Pancreas (tissue), 10 donors: ENCODE results near the gene DHRS4. TPM values are rescaled to one million over a fixed set of nuclear protein-coding genes. Genes with fewer than 3 reads are reported as not detected.
A peak's percentile ranks its signal among the peaks of the same experiment; 100 is the strongest.
"Not testable (repeated sequence)": the region's sequence is repeated elsewhere in the genome, so short reads cannot be mapped to it uniquely, and the experiment has no call there.

ENCODE experiments used
- ATAC-seq, 4 donors: fragments of 200-7000 bp; cut with Tn5 transposase; one replicate each; pipeline versions ENCODE4 v1.8.0 to v1.9.1; 2020; ENCODE audit warnings: mild to moderate bottlenecking in 4 of 4, moderate library complexity in 4 of 4
- DNase-seq, 6 donors: peaks; one replicate each; pipeline ENCODE4 v3.0.0-alpha.2; 2020
- FAIRE-seq: peaks from 2 replicates; lab custom pipeline; 2012; peaks lifted over from hg19 to GRCh38; lab: Jason Lieb, UNC
- H3K27ac ChIP-seq, 4 donors: fragments of 200-600 bp; sonication (generic); 1 replicate in 3 of 4; 2 replicates in 1 of 4; pipeline versions ENCODE4 v1.5.0 to v1.8.0; 2020
- H3K27me3 ChIP-seq, 4 donors: fragments of 200-600 bp; one replicate each; pipeline ENCODE4 v1.8.0; 2021
- H3K36me3 ChIP-seq, 3 donors: fragments of 200-600 bp; sonication (generic) in 1 of 3; one replicate each; pipeline versions ENCODE4 v1.5.0 to v1.8.0; 2020 to 2021
- H3K4me1 ChIP-seq, 3 donors: fragments of 200-600 bp; one replicate each; pipeline ENCODE4 v1.8.0; 2021
- H3K4me3 ChIP-seq, 4 donors: fragments of 200-600 bp; sonication (generic) in 2 of 4; one replicate each; pipeline versions ENCODE4 v1.5.0 to v1.8.0; 2020 to 2021
- H3K9me3 ChIP-seq, 4 donors: fragments of 200-600 bp; one replicate each; pipeline ENCODE4 v1.8.0; 2021
- CTCF ChIP-seq, 4 donors: fragments of 200-600 bp; sonication (generic) in 3 of 4; IDR thresholded peaks; one replicate each; pipeline versions ENCODE4 v1.5.0 to v1.8.0; 2021; ENCODE audit warnings: antibody characterized with exemption in 4 of 4
- WGBS, 2 donors: extraction: QIAGEN DNeasy Blood & Tissue Kit; methylation state at CpG; one replicate each; pipeline ENCODE4 v1.1.7; 2013; 5-methylcytosine and 5-hydroxymethylcytosine counted together
- intact Hi-C, 3 donors: fragments of 100-400 bp; cut with DNase I; formaldehyde crosslinking; loops; one replicate each; pipeline versions ENCODE4 v1.11.1 to v1.14.2; 2022
- polyA plus RNA-seq, 2 donors: library from polyadenylated mRNA; stranded (reverse); fragments of 200-250 nt; gene quantifications; one replicate each; pipeline ENCODE4 v1.2.3, GENCODE V29; 2013
- total RNA-seq, 6 donors: library from RNA; stranded (reverse); fragmentation: NEBNext Ultra II Directional in 4 of 6; extraction: Animal tissue kit (Norgen Biotek cat#: 25700) in 4 of 6; gene quantifications; one replicate each; pipeline versions ENCODE4 v1.2.1 to v1.2.4, GENCODE V29; 2021 to 2023
- donor health status: healthy with polysubstance abuse.
- donor health status: DM: no; HTN: no; CAD: no; lungs with moderate emphysema.
- donor health status: DM: no; HTN: no; CAD: no.
- donor health status: control.
- donor health status: control.
- donor health status: Bipolar disorder and iron deficiency.
- donor health status: DM: yes; HTN: yes; CAD: no.
- donor health status: DM: no; HTN: no; CAD: no.
- donor health status: DM: no; HTN: no; CAD: no.
- donor health status: DM: yes; HTN: yes; CAD: no.

The DHRS4 gene
- total and polyA plus RNA-seq, 8 donors, result 10.8 to 27.7 (median 14.8) TPM

DNA sequence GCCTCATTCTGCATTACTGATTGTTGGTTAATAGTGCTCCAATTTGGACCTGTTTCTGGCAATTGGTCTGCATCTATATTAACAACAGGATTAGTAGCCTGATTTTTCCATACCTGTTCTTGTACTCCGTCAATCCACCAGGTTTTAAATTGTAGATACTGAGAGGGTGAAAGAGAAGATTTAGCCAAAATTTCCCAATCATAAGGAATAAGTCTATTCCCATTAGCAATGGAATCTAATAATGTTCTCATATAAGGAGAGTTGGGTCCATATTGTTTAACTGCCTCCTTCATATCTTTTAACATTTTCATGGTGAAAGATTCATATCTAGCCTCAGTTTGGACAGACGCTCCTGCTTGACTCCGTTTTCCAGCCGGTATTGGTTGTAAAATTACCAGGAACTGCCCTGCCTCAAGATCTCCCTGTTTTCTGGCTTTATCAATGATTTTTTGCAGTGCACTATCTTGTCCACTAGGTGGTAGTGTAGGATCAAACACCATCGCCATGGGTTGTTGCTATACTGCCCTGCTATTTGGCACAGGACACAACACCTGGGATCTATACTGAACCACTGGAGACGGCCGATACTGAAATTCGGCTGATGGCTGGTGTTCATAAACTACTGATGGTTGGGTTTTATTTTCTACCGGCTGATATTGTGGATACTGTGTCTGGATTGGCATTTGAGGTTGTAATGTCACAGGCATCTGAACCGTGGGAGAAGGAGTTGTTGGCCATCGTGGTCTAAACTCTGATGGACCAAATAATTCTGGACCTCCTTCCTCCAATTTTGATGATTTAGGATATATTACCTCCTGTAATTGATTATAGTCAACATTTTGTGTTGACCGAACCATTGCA is 60.3 kb downstream of the DHRS4 start:
- FAIRE-seq (no peak), DNase-seq (peak in 3 of 6 donors; percentile 51 to 65 (median 57)), ATAC-seq (peak; percentile 89 to 100 (median 98))
- WGBS, 2 donors, result 21 to 22% methylated on average over 12 of the region's 12 CpGs
- Histone ChIP-seq H3K27me3 (no peaks in the 10 kb centered on the region), H3K9me3 (no peaks in the 10 kb centered on the region), H3K27ac (no peak overlapping the region), H3K36me3 (no peaks in the 10 kb centered on the region), H3K4me3 (no peak overlapping the region), H3K4me1 (peaks cover 0 to 10% (median 0%) of the 10 kb centered on the region in 3 donors)
- intact Hi-C loops, result no loop called here
- TF ChIP-seq CTCF (IDR thresholded peaks at IDR 0.05), result peak; percentile 67 to 89 (median 86)

- intact Hi-C loops, result loop anchor here in 2 of 3 donors (2.0 to 5.0 kb wide), 2 partner anchors 43 kb away; no protein-coding TSS in a partner anchor
- not testable (repeated sequence) for H3K27ac ChIP-seq, H3K27me3 ChIP-seq, FAIRE-seq, H3K36me3 ChIP-seq, H3K4me3 ChIP-seq, DNase-seq, H3K9me3 ChIP-seq, ATAC-seq
- peaks cover 0 to 10% (median 0%) of the 10 kb centered on the region in 3 donors for H3K4me1 ChIP-seq
- WGBS, 2 donors, result 93 to 100% methylated on average over 6 of the region's 6 CpGs
Observed at GRCh38 chr14:24015745-24016144, 62.2 kb downstream of the DHRS4 start.

Other genes starting within 250 kb of the DHRS4 start
- gene DHRS4L2, start 35.2 kb downstream of the DHRS4 start, total RNA-seq, result 10 to 100 TPM; 10.3 to 16.2 (median 11.5) TPM
- 10 to 100 TPM; 20.2 to 35.0 TPM for gene DHRS4L2, start 35.2 kb downstream of the DHRS4 start, polyA plus RNA-seq
- under 1 TPM; 0.31 to 1.00 (median 0.71) TPM for gene CARMIL3, start 98.2 kb downstream of the DHRS4 start, total RNA-seq
- 1 to 10 TPM; 2.7 to 4.0 TPM for gene CARMIL3, start 98.2 kb downstream of the DHRS4 start, polyA plus RNA-seq
- not detected for gene CPNE6, start 117.8 kb downstream of the DHRS4 start, total RNA-seq
- gene CPNE6, start 117.8 kb downstream of the DHRS4 start, polyA plus RNA-seq, result under 1 TPM in 1 of 2 donors, not detected in 1; 0.07 TPM
- 100 to 1,000 TPM in 1 of 6 donors, 10 to 100 TPM in 5; 18.6 to 146 (median 23.1) TPM for gene PCK2, start 140.5 kb downstream of the DHRS4 start, total RNA-seq
- 10 to 100 TPM; 12.8 to 20.3 TPM for gene PCK2, start 140.5 kb downstream of the DHRS4 start, polyA plus RNA-seq
- 10 to 100 TPM; 50.1 to 78.9 (median 60.3) TPM for gene DCAF11, start 161.0 kb downstream of the DHRS4 start, total RNA-seq
- gene DCAF11, start 161.0 kb downstream of the DHRS4 start, polyA plus RNA-seq, result 10 to 100 TPM; 34.2 to 41.6 TPM
- 1 to 10 TPM in 3 of 6 donors, under 1 TPM in 3; 0.37 to 2.4 (median 1.1) TPM for gene NRL, start 161.2 kb downstream of the DHRS4 start, total RNA-seq
- gene NRL, start 161.2 kb downstream of the DHRS4 start, polyA plus RNA-seq, result 1 to 10 TPM; 2.3 TPM
- 10 to 100 TPM in 1 of 6 donors, 1 to 10 TPM in 5; 2.7 to 12.0 (median 4.0) TPM for gene FITM1, start 176.9 kb downstream of the DHRS4 start, total RNA-seq
- 10 to 100 TPM in 1 of 2 donors, 1 to 10 TPM in 1; 3.4 to 11.1 TPM for gene FITM1, start 176.9 kb downstream of the DHRS4 start, polyA plus RNA-seq
- 100 to 1,000 TPM in 2 of 6 donors, 10 to 100 TPM in 4; 46.4 to 107 (median 68.8) TPM for gene PSME1, start 182.4 kb downstream of the DHRS4 start, total RNA-seq
- 100 to 1,000 TPM in 1 of 2 donors, 10 to 100 TPM in 1; 88.9 to 132 TPM for gene PSME1, start 182.4 kb downstream of the DHRS4 start, polyA plus RNA-seq
- 10 to 100 TPM in 5 of 6 donors, 1 to 10 TPM in 1; 8.1 to 18.8 (median 13.5) TPM for gene EMC9, start 187.8 kb downstream of the DHRS4 start, total RNA-seq
- 10 to 100 TPM; 52.4 to 72.6 TPM for gene EMC9, start 187.8 kb downstream of the DHRS4 start, polyA plus RNA-seq
- gene PSME2, start 192.8 kb downstream of the DHRS4 start, total RNA-seq, result 10 to 100 TPM; 33.9 to 90.3 (median 59.2) TPM
- 100 to 1,000 TPM; 180 to 285 TPM for gene PSME2, start 192.8 kb downstream of the DHRS4 start, polyA plus RNA-seq
- 10 to 100 TPM; 25.8 to 44.2 (median 37.1) TPM for gene RNF31, start 193.7 kb downstream of the DHRS4 start, total RNA-seq
- 100 to 1,000 TPM; 124 to 169 TPM for gene RNF31, start 193.7 kb downstream of the DHRS4 start, polyA plus RNA-seq
- gene IRF9, start 207.5 kb downstream of the DHRS4 start, total RNA-seq, result 10 to 100 TPM; 20.3 to 60.7 (median 27.9) TPM
- 10 to 100 TPM; 50.7 to 60.8 TPM for gene IRF9, start 207.5 kb downstream of the DHRS4 start, polyA plus RNA-seq
- 1 to 10 TPM; 3.5 to 9.9 (median 4.5) TPM for gene REC8, start 218.3 kb downstream of the DHRS4 start, total RNA-seq
- 10 to 100 TPM; 22.8 to 41.1 TPM for gene REC8, start 218.3 kb downstream of the DHRS4 start, polyA plus RNA-seq
- 10 to 100 TPM; 24.6 to 62.0 (median 31.0) TPM for gene IPO4, start 235.0 kb downstream of the DHRS4 start, total RNA-seq
- gene IPO4, start 235.0 kb downstream of the DHRS4 start, polyA plus RNA-seq, result 10 to 100 TPM; 21.3 to 29.4 TPM
- gene TM9SF1, start 241.7 kb downstream of the DHRS4 start, total RNA-seq, result 10 to 100 TPM; 29.2 to 46.8 (median 38.4) TPM
- 10 to 100 TPM; 20.5 to 34.4 TPM for gene TM9SF1, start 241.7 kb downstream of the DHRS4 start, polyA plus RNA-seq